Activated naive CD8-positive, alpha-beta T cell treated with anti-CD3 and anti-CD28 coated beads, Interleukin-2, amount 50 U/mL, for 24 hours (primary cell): Measurements from ENCODE around the gene TMEFF2.
A peak's percentile ranks its signal among the peaks of the same experiment; 100 is the strongest.

Experiments used
- ATAC-seq: fragments of 150-1000 bp; cut with Tn5 transposase; one replicate; pipeline ENCODE4 v1.10.0; 2021
- DNase-seq: peaks from one replicate; pipeline ENCODE4 v3.0.0; 2021
- H3K27ac Mint-ChIP-seq: one replicate; pipeline ENCODE4 v1.8.0; 2021; ENCODE audit warnings: mild to moderate bottlenecking, mixed read lengths
- H3K27me3 Mint-ChIP-seq: one replicate; pipeline ENCODE4 v1.8.0; 2021; ENCODE audit warnings: mixed read lengths
- H3K36me3 Mint-ChIP-seq: one replicate; pipeline ENCODE4 v1.8.0; 2021; ENCODE audit warnings: low read depth, mixed read lengths
- H3K4me1 Mint-ChIP-seq: one replicate; pipeline ENCODE4 v1.8.0; 2021; ENCODE audit warnings: mixed read lengths
- H3K4me3 Mint-ChIP-seq: one replicate; pipeline ENCODE4 v1.8.0; 2021; ENCODE audit warnings: mild to moderate bottlenecking, moderate library complexity, mixed read lengths
- H3K9me3 Mint-ChIP-seq: one replicate; pipeline ENCODE4 v1.8.0; 2021; ENCODE audit warnings: mixed read lengths

The TMEFF2 gene

GRCh38 chr2:192196421-192197194 lies 1.9 kb upstream of the TMEFF2 start:
- H3K36me3 Mint-ChIP-seq, result no peaks in the 10 kb centered on the region
- H3K27me3 Mint-ChIP-seq, result peaks cover 64% of the 10 kb centered on the region
- DNase-seq (no peak), ATAC-seq (no peak)
- H3K27ac Mint-ChIP-seq, result no peak overlapping the region
- peaks cover 27% of the 10 kb centered on the region for H3K4me1 Mint-ChIP-seq
- H3K9me3 Mint-ChIP-seq, result no peaks in the 10 kb centered on the region
- H3K4me3 Mint-ChIP-seq, result peak overlapping the region; percentile 75

- peak; percentile 30 for ATAC-seq
- peak overlapping the region; percentile 75 for H3K4me3 Mint-ChIP-seq
- no peak overlapping the region for H3K27ac Mint-ChIP-seq
- DNase-seq, result peak; percentile 7
- no peaks in the 10 kb centered on the region for H3K9me3 Mint-ChIP-seq
- no peaks in the 10 kb centered on the region for H3K36me3 Mint-ChIP-seq
- H3K27me3 Mint-ChIP-seq, result peaks cover 67% of the 10 kb centered on the region
- peaks cover 27% of the 10 kb centered on the region for H3K4me1 Mint-ChIP-seq
Measured at GRCh38 chr2:192195548-192196418, 1.1 kb upstream of the TMEFF2 start.

- peak overlapping the region; percentile 75 for H3K4me3 Mint-ChIP-seq
- no peak overlapping the region for H3K27ac Mint-ChIP-seq
- peaks cover 27% of the 10 kb centered on the region for H3K4me1 Mint-ChIP-seq
- peaks cover 66% of the 10 kb centered on the region for H3K27me3 Mint-ChIP-seq
- peak; percentile 24 for DNase-seq
- H3K36me3 Mint-ChIP-seq, result no peaks in the 10 kb centered on the region
- H3K9me3 Mint-ChIP-seq, result no peaks in the 10 kb centered on the region
- ATAC-seq, result peak; percentile 29
Measured at GRCh38 chr2:192194265-192194865, 368 bp downstream of the TMEFF2 start.

GRCh38 chr2:192190474-192190873 lies 4.3 kb downstream of the TMEFF2 start:
- peaks cover 13% of the 10 kb centered on the region for H3K4me1 Mint-ChIP-seq
- H3K27me3 Mint-ChIP-seq, result peaks cover 53% of the 10 kb centered on the region
- H3K36me3 Mint-ChIP-seq, result no peaks in the 10 kb centered on the region
- H3K9me3 Mint-ChIP-seq, result no peaks in the 10 kb centered on the region
- DNase-seq (no peak), ATAC-seq (no peak)
- H3K27ac Mint-ChIP-seq, result no peak overlapping the region
- H3K4me3 Mint-ChIP-seq, result no peak overlapping the region

- Mint-ChIP-seq H3K4me3 (no peak overlapping the region), H3K4me1 (no peaks in the 10 kb centered on the region), H3K36me3 (no peaks in the 10 kb centered on the region), H3K27ac (no peak overlapping the region), H3K27me3 (peaks cover 28% of the 10 kb centered on the region), H3K9me3 (no peaks in the 10 kb centered on the region)
- no peak for DNase-seq
- no peak for ATAC-seq
Measured at GRCh38 chr2:192186806-192187205, 7.9 kb downstream of the TMEFF2 start.

- no peak for ATAC-seq
Measured at GRCh38 chr2:192184349-192184748, 10.4 kb downstream of the TMEFF2 start.

GRCh38 chr2:192183296-192183695 lies 11.4 kb downstream of the TMEFF2 start:
- DNase-seq, result no peak
- H3K36me3 Mint-ChIP-seq, result no peaks in the 10 kb centered on the region
- no peak overlapping the region for H3K27ac Mint-ChIP-seq
- no peaks in the 10 kb centered on the region for H3K4me1 Mint-ChIP-seq
- peaks cover 18% of the 10 kb centered on the region for H3K27me3 Mint-ChIP-seq
- no peak overlapping the region for H3K4me3 Mint-ChIP-seq
- H3K9me3 Mint-ChIP-seq, result no peaks in the 10 kb centered on the region
- no peak for ATAC-seq

More at GRCh38 chr2:192184349-192184748, 10.4 kb downstream of the TMEFF2 start:
- Mint-ChIP-seq H3K9me3 (no peaks in the 10 kb centered on the region), H3K4me3 (no peak overlapping the region), H3K36me3 (no peaks in the 10 kb centered on the region), H3K27ac (no peak overlapping the region), H3K4me1 (no peaks in the 10 kb centered on the region), H3K27me3 (peaks cover 18% of the 10 kb centered on the region)
- no peak for DNase-seq

GRCh38 chr2:192166946-192167345 lies 27.8 kb downstream of the TMEFF2 start:
- Mint-ChIP-seq H3K9me3 (no peaks in the 10 kb centered on the region), H3K36me3 (no peaks in the 10 kb centered on the region), H3K4me3 (no peak overlapping the region), H3K4me1 (peaks cover 5% of the 10 kb centered on the region), H3K27me3 (peaks cover 20% of the 10 kb centered on the region), H3K27ac (no peak overlapping the region)
- ATAC-seq (no peak), DNase-seq (no peak)

GRCh38 chr2:192165842-192166241 lies 28.9 kb downstream of the TMEFF2 start:
- Mint-ChIP-seq H3K27me3 (peaks cover 14% of the 10 kb centered on the region), H3K27ac (no peak overlapping the region), H3K4me3 (no peak overlapping the region), H3K4me1 (peaks cover 10% of the 10 kb centered on the region), H3K36me3 (no peaks in the 10 kb centered on the region), H3K9me3 (no peaks in the 10 kb centered on the region)
- ATAC-seq, result no peak
- DNase-seq, result no peak

- H3K9me3 Mint-ChIP-seq, result no peaks in the 10 kb centered on the region
- H3K36me3 Mint-ChIP-seq, result no peaks in the 10 kb centered on the region
- ATAC-seq (peak; percentile 71), DNase-seq (peak; percentile 66)
- H3K27ac Mint-ChIP-seq, result no peak overlapping the region
- H3K4me1 Mint-ChIP-seq, result peaks cover 10% of the 10 kb centered on the region
- H3K4me3 Mint-ChIP-seq, result no peak overlapping the region
- peaks cover 11% of the 10 kb centered on the region for H3K27me3 Mint-ChIP-seq
Measured at GRCh38 chr2:192162392-192163042, 32.2 kb downstream of the TMEFF2 start.

GRCh38 chr2:192161656-192162290 lies 33.0 kb downstream of the TMEFF2 start:
- H3K27me3 Mint-ChIP-seq, result peaks cover 8% of the 10 kb centered on the region
- no peak for DNase-seq
- no peaks in the 10 kb centered on the region for H3K36me3 Mint-ChIP-seq
- no peak overlapping the region for H3K4me3 Mint-ChIP-seq
- no peaks in the 10 kb centered on the region for H3K9me3 Mint-ChIP-seq
- H3K27ac Mint-ChIP-seq, result no peak overlapping the region
- peaks cover 10% of the 10 kb centered on the region for H3K4me1 Mint-ChIP-seq
- ATAC-seq, result no peak

- H3K4me1 Mint-ChIP-seq, result peaks cover 14% of the 10 kb centered on the region
- no peaks in the 10 kb centered on the region for H3K36me3 Mint-ChIP-seq
- no peak overlapping the region for H3K4me3 Mint-ChIP-seq
- H3K27ac Mint-ChIP-seq, result no peak overlapping the region
- no peaks in the 10 kb centered on the region for H3K9me3 Mint-ChIP-seq
- H3K27me3 Mint-ChIP-seq, result no peaks in the 10 kb centered on the region
- ATAC-seq, result no peak
- DNase-seq, result no peak
Measured at GRCh38 chr2:192159736-192160135, 35.0 kb downstream of the TMEFF2 start.

- peaks cover 14% of the 10 kb centered on the region for H3K4me1 Mint-ChIP-seq
- ATAC-seq (no peak), DNase-seq (no peak)
Measured at GRCh38 chr2:192159208-192159607, 35.5 kb downstream of the TMEFF2 start.

GRCh38 chr2:192157776-192158175 lies 37.0 kb downstream of the TMEFF2 start:
- no peaks in the 10 kb centered on the region for H3K9me3 Mint-ChIP-seq
- no peaks in the 10 kb centered on the region for H3K27me3 Mint-ChIP-seq
- H3K4me3 Mint-ChIP-seq, result no peak overlapping the region
- ATAC-seq, result no peak
- H3K27ac Mint-ChIP-seq, result no peak overlapping the region
- peaks cover 14% of the 10 kb centered on the region for H3K4me1 Mint-ChIP-seq
- no peak for DNase-seq
- no peaks in the 10 kb centered on the region for H3K36me3 Mint-ChIP-seq

More at GRCh38 chr2:192159208-192159607, 35.5 kb downstream of the TMEFF2 start:
- Mint-ChIP-seq H3K9me3 (no peaks in the 10 kb centered on the region), H3K27ac (no peak overlapping the region), H3K4me3 (no peak overlapping the region), H3K27me3 (no peaks in the 10 kb centered on the region), H3K36me3 (no peaks in the 10 kb centered on the region)
